Activated effector memory CD4-positive, alpha-beta T cell treated with Interleukin-2 at 50 U/mL for 16 hours (primary cell): ENCODE results near the gene MAP4K3.

Experiments used
- DNase-seq: peaks from one replicate; pipeline ENCODE4 v3.0.0-alpha.2; 2020

The MAP4K3 gene

DNA sequence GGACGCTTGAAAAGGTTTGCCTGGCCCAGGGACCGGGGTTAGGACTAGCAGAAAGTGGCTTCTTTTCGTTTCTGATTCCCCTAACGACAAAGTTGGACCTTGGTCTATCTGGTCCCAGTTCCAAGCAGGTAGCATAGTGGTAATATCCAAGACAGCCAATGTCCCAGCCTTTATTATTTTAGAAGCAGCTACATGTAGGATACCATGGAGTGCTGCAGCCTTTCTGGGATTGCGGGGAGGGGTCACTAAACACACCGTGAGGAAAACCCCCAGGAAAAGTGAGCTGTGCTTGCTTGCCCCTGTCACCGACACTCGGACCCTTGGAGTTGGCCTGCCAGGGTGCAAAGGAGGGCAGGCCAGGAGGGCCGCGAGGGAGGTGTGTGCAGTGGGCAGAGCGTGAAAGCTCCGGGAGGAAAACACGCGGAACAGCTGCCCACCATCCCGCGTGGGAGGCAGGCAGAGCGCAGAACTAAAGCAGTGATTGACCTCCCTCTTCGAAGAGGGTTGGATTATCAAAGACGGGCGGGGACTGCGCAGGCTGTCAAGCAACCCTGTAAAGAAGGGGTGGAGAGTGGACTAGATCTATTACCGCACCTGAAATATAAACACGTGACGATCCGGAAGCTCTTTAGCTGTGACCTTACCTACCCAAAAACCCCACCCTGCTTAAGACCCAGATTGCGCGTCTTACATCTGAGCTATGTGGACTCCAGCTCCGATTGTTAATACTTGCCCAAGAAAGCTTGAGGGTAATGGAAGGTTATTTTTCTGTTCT is 624 bp upstream of the MAP4K3 start:
- peak; percentile 32 for DNase-seq

GRCh38 chr2:39435741-39436591 is 1.1 kb downstream of the MAP4K3 start:
- no peak for DNase-seq

DNA sequence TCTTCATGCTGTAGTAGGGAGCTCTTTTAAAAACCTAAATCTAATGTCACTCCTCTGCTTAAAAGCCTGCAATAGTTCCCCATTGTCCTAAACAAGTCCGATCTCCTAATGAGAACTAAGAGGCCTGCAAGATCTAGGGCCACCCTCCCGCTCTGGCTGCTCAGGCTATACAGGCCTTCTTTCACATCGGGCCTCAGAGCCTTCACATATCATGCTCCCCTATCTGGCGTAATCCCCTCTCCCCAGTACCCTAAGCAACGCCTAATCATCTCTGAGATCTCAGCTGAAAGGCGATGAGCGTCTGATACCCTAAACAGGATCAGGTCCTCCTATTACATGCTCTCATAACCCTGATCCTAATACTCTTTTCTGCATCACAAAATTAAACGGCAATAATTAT is 1.9 kb downstream of the MAP4K3 start:
- no peak for DNase-seq

DNA sequence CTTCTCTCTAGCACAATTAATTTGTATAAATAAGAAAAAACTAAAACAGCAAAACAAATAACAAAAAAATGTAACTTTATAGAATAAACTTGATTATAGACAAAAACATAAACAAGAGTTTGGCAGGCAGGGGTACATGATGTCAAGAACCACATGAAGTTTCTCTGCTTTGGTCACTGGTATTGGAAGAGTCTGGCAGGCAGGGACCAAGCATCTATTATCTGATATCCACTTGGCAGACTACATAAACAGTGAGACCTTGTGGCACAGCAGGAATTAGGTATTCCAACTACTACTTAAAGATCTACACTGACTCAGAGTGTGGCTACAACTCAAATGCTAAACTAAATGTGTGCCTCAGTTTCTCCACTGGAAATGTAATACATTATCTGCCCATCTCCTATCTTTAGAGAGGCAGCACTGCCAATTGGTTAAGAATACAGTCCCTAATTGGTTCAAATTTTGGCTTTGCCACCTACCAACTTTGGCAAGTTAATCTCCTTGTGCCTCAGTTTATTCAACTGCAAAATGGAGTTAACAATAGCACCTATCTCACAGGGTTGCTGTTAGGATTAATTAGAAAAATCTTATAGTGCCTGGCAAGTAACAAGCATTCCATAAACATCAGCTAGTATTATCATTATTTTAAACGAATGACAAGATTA is 2.7 kb downstream of the MAP4K3 start:
- no peak for DNase-seq

- DNase-seq = no peak
Measured at GRCh38 chr2:39433586-39434195, 3.4 kb downstream of the MAP4K3 start.

GRCh38 chr2:39432701-39433100 is 4.4 kb downstream of the MAP4K3 start:
- no peak for DNase-seq

DNA sequence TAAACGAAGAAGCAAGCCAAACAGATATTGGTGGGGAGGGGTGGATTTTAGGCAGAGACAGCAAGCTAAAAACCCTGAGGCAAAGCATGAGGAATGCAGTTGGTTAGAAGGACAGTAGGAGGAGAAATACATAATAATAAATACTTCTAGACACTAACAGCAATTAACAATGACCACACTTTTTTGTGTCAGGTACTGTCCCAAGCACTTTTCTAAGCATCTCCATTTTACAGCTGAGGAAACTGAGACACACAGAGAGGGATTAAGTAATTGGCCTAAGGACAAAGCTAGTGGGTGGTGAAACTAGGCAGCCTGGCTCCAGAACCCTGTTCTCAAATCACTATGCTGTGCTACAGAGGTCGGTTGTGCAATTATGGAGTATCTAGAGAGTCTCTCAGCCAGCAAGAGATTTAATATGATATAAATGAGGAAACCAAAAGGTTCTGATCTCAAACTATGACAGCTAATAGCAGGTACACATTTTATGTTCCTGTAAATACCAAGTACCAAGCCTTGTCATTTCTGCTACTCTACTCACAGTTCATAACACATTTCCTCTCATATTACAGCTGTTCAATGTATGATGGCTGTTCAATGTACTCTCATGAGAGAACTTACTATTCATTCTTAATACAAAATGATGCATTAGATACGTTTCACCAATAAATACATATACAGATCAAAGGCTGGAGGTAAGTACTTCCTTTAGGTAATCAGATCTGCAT is 5.3 kb downstream of the MAP4K3 start:
- DNase-seq = no peak

GRCh38 chr2:39429746-39430145 is 7.3 kb downstream of the MAP4K3 start:
- DNase-seq = no peak

GRCh38 chr2:39424951-39425350 is 12.1 kb downstream of the MAP4K3 start:
- no peak for DNase-seq

- DNase-seq = no peak
Measured at GRCh38 chr2:39422700-39423099, 14.4 kb downstream of the MAP4K3 start.

DNA sequence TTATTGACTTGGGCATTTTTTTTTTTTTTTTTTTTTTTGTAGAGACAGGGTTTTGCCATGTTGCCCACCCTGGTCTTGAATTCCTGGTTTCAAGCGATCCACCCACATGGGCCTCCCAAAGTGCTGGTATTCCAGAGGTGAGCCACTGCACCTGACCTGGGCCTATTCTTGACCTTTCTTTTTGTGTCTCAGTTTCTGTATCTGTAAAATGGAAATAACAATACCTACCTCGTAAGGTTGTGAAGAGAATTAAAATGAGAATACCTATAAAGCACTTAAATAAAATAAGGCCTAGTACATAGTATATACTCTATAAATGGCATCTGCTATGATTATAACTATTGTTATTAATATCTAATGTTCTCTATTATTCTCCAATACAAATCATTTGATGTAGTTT is 15.7 kb downstream of the MAP4K3 start:
- no peak for DNase-seq

- no peak for DNase-seq
Measured at GRCh38 chr2:39419282-39420223, 17.5 kb downstream of the MAP4K3 start.

- DNase-seq = no peak
Measured at GRCh38 chr2:39418491-39418890, 18.6 kb downstream of the MAP4K3 start.

DNA sequence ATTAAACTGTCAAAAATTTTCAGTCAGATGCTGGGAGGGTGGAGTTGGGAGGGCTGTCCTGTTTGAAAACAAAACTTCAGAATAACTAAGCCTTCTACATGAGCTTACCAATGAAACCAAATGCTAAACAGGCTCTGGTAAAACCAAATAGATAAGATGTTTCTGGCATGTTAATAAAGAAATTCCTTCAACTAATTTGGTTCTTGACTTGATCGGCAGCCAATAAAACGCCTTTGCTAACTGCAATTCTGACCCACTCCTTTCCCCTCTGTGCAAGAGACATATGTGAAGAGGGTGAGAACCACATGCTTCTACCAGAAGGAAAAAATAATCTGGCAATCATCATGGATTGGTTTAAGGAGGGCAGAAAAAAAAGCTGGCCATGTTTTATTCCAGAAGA is 20.9 kb downstream of the MAP4K3 start:
- no peak for DNase-seq

DNA sequence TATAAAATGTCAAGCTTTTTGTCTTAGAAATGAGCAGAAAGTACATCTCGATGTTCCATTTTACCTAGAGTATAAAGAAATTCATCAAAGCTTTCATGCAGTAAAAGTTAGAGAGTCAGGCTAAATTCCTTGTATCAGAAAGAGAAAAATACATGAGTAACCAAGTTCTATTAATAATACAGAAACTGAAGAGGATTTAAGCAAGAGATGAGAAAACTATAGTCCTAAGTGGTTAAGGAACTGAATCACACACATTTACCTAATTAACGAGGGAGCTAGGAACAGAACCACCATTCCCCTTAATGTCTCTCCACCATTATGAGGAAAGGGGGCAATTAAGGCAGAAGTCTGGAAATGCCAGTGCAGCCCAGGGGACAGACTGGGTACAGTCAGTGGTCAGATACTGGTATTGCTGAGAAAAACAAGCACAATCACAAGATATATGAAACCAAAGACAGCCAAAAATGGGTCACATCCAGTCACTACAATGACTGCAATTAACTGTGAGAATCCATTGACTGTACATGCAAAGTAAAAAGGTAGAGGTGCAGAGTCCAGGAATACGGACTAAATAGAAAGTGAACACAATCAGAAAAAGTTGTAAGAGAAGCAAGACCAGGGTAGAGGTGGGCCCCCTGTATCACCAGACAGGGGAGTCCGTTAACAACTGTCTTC is 23.9 kb downstream of the MAP4K3 start:
- DNase-seq = no peak

DNA sequence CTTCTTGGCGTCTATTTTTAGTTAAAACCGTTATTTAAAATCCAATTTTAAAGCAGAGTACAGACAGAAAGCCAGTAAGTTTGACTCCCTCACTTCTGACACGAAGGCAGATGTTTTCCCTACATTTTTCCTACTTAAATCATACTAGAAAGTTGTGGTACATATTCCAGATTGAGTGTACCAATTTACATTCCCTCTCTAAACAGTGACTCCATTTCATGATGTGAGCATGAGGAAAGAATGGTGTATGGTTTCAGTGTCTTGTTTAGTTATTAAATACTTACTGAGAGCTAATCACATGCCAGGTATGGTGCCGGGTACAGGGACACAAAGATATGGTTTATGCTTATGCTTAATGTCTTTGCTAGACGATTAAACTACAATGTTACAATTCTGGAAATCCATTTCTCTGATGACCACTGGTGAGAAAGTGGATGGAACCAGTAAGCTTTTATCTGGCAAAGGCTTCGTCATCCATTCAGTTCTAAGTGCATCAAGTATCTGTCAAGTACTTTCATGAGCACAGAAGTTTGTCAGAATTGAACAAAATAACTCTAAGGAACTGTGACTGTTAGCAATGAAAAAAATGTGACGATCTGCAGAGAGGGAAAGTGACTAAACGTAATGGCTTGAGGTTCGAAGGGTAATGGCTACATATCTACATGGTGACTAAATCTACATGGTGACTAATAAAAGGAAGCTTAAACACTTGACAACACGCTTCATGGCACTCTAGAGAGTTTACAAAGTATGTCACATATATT is 25.7 kb downstream of the MAP4K3 start:
- DNase-seq = no peak

GRCh38 chr2:39409697-39410389 is 27.2 kb downstream of the MAP4K3 start:
- DNase-seq = no peak

DNA sequence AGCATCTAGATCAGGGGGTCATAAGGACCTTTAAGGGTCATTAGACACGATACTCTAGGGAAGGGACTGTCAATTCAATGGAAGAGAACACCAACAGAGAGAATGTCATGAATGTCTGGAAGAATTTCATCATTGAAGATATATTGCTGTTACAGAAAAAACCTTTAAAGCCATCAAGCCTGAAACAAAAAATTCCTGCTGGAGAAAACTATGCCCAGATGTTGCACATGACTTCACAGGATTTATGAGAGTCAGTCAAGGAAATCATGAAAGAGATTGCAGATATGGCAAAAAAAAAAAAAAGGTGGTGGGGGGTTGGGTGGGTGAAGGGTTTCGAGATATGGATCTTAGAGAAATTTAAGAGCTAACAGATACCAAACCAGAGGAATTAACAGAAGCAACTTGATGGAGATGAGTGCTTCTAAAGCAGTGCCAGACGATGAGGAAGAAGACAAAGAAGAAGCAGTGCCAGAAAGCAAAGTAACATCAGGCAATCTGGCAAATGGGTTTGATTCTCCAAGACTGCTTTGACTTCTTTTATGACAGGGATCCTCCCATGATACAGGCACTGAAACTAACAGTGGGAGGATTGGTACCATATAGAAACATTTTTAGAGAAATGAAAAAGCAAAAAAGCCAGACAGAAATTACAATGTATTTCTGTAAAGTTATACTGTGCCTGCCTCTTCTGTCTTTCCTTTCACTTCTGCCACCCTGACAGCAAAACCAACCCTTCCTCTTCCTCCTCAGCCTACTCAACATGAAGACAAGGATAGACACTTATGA is 28.5 kb downstream of the MAP4K3 start:
- DNase-seq = no peak
